Stimulated activated CD4-positive, alpha-beta T cell treated with anti-CD3 and anti-CD28 coated beads, Interleukin-1b, Interleukin-23, amount 100 ng/mL, for 24 hours (primary cell): ENCODE results near the gene WDR53.
"Not testable (repeated sequence)": the region's sequence is repeated elsewhere in the genome, so short reads cannot be mapped to it uniquely, and the experiment has no call there.

Source experiments
- DNase-seq, 4 experiments: peaks; one replicate each; pipeline ENCODE4 v3.0.0-alpha.2; 2020; ENCODE audit warnings: low read depth in 4 of 4, low spot score in 1 of 4

Gene WDR53

DNA sequence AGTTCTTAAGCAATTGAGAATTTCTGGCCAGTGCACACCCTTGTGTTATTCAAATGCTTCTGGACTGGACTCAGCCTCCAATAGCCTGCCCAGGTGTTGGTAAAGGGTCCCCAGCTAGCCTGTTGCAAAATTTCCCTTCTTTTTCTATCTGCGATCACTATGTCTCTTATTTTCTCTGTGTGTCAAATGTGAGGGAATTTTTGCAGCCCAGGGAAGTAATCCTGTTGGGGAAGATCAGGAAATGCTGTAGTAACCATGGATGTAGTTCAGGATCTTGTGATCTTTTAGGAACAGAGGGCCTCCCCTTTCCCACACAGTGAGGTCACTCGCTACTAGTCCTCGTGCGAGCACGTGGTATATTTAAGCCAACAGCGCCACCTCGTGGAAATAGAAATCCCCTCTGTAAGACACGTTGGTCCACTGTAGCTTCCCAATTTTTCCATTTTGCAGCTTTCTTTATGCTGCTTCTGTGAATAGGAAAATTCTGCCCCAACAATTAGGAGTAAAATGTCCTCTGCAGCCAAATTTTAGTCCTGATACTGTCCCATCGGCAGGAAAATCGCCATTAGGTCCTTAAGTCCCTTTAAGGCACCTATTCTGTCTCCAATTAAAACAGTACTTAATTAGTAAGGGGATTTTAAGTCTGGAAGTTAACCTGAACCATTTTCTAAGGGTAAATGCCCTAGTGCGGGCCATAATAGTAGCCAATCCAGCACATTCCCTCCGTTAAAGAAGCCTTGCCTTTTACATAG, 49.2 kb downstream of the WDR53 start:
- peak in 3 of 4 experiments; percentile 12 to 45 (median 36) for DNase-seq

- DNase-seq = no peak
These were observed 50.4 kb downstream of the WDR53 start for GRCh38 chr3:196517919-196518318.

- DNase-seq = no peak
These were observed 51.1 kb downstream of the WDR53 start for GRCh38 chr3:196517162-196517800.

DNA sequence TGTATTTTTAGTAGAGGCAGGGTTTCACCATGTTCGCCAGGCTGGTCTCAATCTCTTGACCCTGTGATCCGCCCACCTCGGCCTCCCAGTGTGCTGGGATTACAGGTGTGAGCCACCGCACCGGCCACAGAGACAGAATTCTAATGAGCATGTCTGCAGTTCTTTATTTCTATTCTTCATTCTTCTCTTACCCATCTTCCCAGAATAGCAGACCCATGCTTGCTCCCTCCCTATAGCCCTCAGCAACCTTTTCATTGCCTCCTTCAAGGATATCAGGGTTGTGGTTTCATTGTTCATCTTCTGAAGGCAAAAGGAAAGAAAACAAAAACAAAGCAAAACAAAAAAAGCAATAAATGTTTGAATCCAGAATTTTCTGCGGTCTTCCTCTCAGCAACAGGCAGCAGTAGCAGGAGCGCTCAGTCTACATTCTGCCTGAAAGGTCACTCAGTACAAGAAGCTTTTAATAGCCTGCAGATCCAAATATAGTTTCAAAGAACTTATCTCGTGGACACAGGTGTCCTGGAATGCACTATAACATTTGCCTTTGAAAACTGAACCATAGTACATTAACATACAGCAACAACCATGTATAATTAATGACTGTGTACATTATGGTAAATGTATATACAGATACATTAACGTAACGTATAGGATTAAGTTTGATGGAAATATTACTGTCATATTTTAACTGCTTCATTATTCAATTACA, 53.3 kb downstream of the WDR53 start, which contains the start of gene SMCO1:
Gene SMCO1 (minus strand): TSS at position 434 of the 709 bp plus-strand sequence. CDS start 137 bp downstream, at position 297.
- DNase-seq = no peak

GRCh38 chr3:196514350-196514716, 54.0 kb downstream of the WDR53 start:
- DNase-seq = no peak

GRCh38 chr3:196513697-196514349, 54.5 kb downstream of the WDR53 start:
- DNase-seq = no peak

GRCh38 chr3:196511646-196512425, 56.5 kb downstream of the WDR53 start:
- not testable (repeated sequence) for DNase-seq

DNA sequence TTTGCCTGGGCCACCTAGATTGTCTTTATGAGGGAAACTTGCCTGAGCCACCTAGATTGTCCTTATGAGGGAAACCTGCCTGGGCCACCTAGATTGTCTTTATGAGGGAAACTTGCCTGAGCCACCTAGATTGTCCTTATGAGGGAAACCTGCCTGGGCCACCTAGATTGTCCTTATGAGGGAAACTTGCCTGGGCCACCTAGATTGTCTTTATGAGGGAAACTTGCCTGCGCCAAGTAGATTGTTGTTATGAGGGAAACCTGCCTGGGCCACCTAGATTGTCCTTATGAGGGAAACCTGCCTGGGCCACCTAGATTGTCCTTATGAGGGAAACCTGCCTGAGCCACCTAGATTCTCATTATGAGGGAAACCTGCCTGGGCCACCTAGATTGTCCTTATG, 57.2 kb downstream of the WDR53 start:
- DNase-seq = not testable (repeated sequence)

GRCh38 chr3:196506687-196507086, 61.7 kb downstream of the WDR53 start:
- DNase-seq = no peak

DNA sequence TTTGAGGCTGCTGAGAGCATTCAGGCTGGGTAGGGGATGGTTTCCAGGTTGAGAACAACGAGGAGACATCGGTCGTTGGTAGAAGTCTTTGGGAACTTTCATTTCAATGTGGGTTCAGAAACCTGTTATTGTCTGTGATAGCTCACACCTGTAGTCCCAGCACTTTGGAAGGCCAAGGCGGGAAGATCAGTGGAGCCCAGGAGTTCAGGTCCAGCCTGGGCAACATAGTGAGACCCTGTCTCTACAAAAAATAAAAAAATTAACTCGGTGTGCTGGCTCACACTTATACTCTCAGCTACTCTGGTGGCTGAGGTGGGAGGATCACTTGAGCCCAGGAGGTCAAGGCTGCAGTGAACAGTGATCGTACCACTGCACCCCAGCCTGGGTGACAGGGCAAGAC, 63.8 kb downstream of the WDR53 start:
- no peak for DNase-seq
